GM12892 (cell line): Measurements from ENCODE around the gene MYH2.

Source experiments
- DNase-seq: peaks from one replicate; pipeline ENCODE4 v3.0.0; 2011; ENCODE audit not compliant: insufficient read length
- FAIRE-seq: peaks from 2 replicates; lab custom pipeline; 2011; peaks lifted over from hg19 to GRCh38; lab: Jason Lieb, UNC
- POLR2A ChIP-seq: IDR thresholded peaks from 2 replicates; pipeline ENCODE4 v1.6.1; 2011; ENCODE audit warnings: low read depth, low read length, control low read depth
- POLR2AphosphoS5 ChIP-seq: IDR thresholded peaks from 2 replicates; pipeline ENCODE4 v1.6.1; 2011; ENCODE audit warnings: low read depth, low read length, control low read depth
- TAF1 ChIP-seq: IDR thresholded peaks from 2 replicates; pipeline ENCODE4 v1.6.1; 2011; ENCODE audit warnings: low read depth, mild to moderate bottlenecking, control low read depth, low read length, borderline replicate concordance

MYH2 gene

GRCh38 chr17:10532026-10532425 is 17.4 kb downstream of the MYH2 start:
- TF ChIP-seq POLR2A = no peak
- no peak for TF ChIP-seq TAF1
- no peak for TF ChIP-seq POLR2AphosphoS5
- DNase-seq (no peak), FAIRE-seq (no peak)

- FAIRE-seq (no peak), DNase-seq (no peak)
- TF ChIP-seq POLR2AphosphoS5 = no peak
- no peak for TF ChIP-seq POLR2A
- no peak for TF ChIP-seq TAF1
These were observed 22.0 kb downstream of the MYH2 start for GRCh38 chr17:10527419-10527818.

GRCh38 chr17:10526517-10526916 is 22.9 kb downstream of the MYH2 start:
- FAIRE-seq = no peak
- TF ChIP-seq TAF1 = no peak
- no peak for TF ChIP-seq POLR2A
- no peak for TF ChIP-seq POLR2AphosphoS5
- no peak for DNase-seq

GRCh38 chr17:10523064-10523463 is 26.4 kb downstream of the MYH2 start:
- FAIRE-seq (no peak), DNase-seq (no peak)
- TF ChIP-seq TAF1 = no peak
- TF ChIP-seq POLR2AphosphoS5 = no peak
- TF ChIP-seq POLR2A = no peak

- FAIRE-seq (no peak), DNase-seq (no peak)
- no peak for TF ChIP-seq POLR2A
- TF ChIP-seq TAF1 = no peak
- no peak for TF ChIP-seq POLR2AphosphoS5
These were observed 27.5 kb downstream of the MYH2 start for GRCh38 chr17:10521949-10522348.

GRCh38 chr17:10518271-10519037 is 31.0 kb downstream of the MYH2 start, which contains the start of gene MYH1:
MYH1 (minus strand) TSS chr17:10518542; CDS start chr17:10516642, 1,900 bp downstream.
- TF ChIP-seq POLR2AphosphoS5 (no peak), TAF1 (no peak), POLR2A (no peak)
- FAIRE-seq (no peak), DNase-seq (no peak)

- TF ChIP-seq TAF1 = no peak
- no peak for TF ChIP-seq POLR2AphosphoS5
- TF ChIP-seq POLR2A = no peak
- FAIRE-seq (no peak), DNase-seq (no peak)
These were observed 32.8 kb downstream of the MYH2 start for GRCh38 chr17:10516638-10517037.

GRCh38 chr17:10516065-10516464 is 33.4 kb downstream of the MYH2 start:
- TF ChIP-seq POLR2A (no peak), POLR2AphosphoS5 (no peak), TAF1 (no peak)
- FAIRE-seq (no peak), DNase-seq (no peak)

- FAIRE-seq = no peak
- no peak for TF ChIP-seq POLR2A
- TF ChIP-seq POLR2AphosphoS5 = no peak
- TF ChIP-seq TAF1 = no peak
- no peak for DNase-seq
These were observed 36.0 kb downstream of the MYH2 start for GRCh38 chr17:10513299-10514067.

GRCh38 chr17:10512856-10513255 is 36.6 kb downstream of the MYH2 start:
- FAIRE-seq (no peak), DNase-seq (no peak)
- TF ChIP-seq TAF1 = no peak
- TF ChIP-seq POLR2AphosphoS5 = no peak
- TF ChIP-seq POLR2A = no peak

- TF ChIP-seq TAF1 (no peak), POLR2A (no peak), POLR2AphosphoS5 (no peak)
- FAIRE-seq (no peak), DNase-seq (no peak)
These were observed 49.5 kb downstream of the MYH2 start for GRCh38 chr17:10499950-10500349.
